ENCODE results near the gene SLC22A16. TPM values are rescaled to one million over a fixed set of nuclear protein-coding genes. Genes with fewer than 3 reads are reported as not detected.

Gene SLC22A16
- total RNA-seq, 1 experiment from 2014 or later = not detected

- TF ChIP-seq E2F4 (CRISPR knock-in tag; IDR thresholded peaks at IDR 0.05; ENCODE audit: borderline replicate concordance, low read depth) (no peak), TCF7 (CRISPR knock-in tag; IDR thresholded peaks at IDR 0.05; ENCODE audit: low read depth) (no peak), ETV6 (CRISPR knock-in tag; IDR thresholded peaks at IDR 0.05) (no peak), GABPB1 (CRISPR knock-in tag; IDR thresholded peaks at IDR 0.05) (no peak), ZNF671 (CRISPR knock-in tag; IDR thresholded peaks at IDR 0.05) (no peak), E2F5 (CRISPR knock-in tag; IDR thresholded peaks at IDR 0.05) (no peak), GTF2I (CRISPR knock-in tag; conservative IDR thresholded peaks at IDR 0.05) (no peak), CTCF (IDR thresholded peaks at IDR 0.05) (no peak), ZMAT4 (CRISPR knock-in tag; IDR thresholded peaks at IDR 0.05) (no peak)
Measured at GRCh38 chr6:110448846-110449540, 27.4 kb downstream of the SLC22A16 start (continued).

- no peak for ATAC-seq
- Mint-ChIP-seq H3K4me3 (no peak overlapping the region), H3K9me3 (no peaks in the 10 kb centered on the region)
Measured at GRCh38 chr6:110447761-110448160, 28.7 kb downstream of the SLC22A16 start.

More at GRCh38 chr6:110447761-110448160, 28.7 kb downstream of the SLC22A16 start:
- CTCF ChIA-PET = no interaction called here
- no peak overlapping the region for H3K27ac Mint-ChIP-seq
- POLR2A ChIA-PET = no interaction called here
- DNase-seq (ENCODE audit: low spot score) = no peak
- H3K27me3 Mint-ChIP-seq (ENCODE audit: low read depth) = no peaks in the 10 kb centered on the region
- TF ChIP-seq OVOL2 (CRISPR knock-in tag; IDR thresholded peaks at IDR 0.05; ENCODE audit: borderline replicate concordance) = no peak
- TF ChIP-seq MXD4 (CRISPR knock-in tag; IDR thresholded peaks at IDR 0.05; ENCODE audit: borderline replicate concordance) = no peak
- no peak for TF ChIP-seq ZSCAN18 (CRISPR knock-in tag; IDR thresholded peaks at IDR 0.05)
- TF ChIP-seq ZBTB21 (CRISPR knock-in tag; IDR thresholded peaks at IDR 0.05; ENCODE audit: borderline replicate concordance) = no peak
- no peak for TF ChIP-seq ZNF396 (CRISPR knock-in tag; IDR thresholded peaks at IDR 0.05; ENCODE audit: borderline replicate concordance)
- TF ChIP-seq JUN (CRISPR knock-in tag; IDR thresholded peaks at IDR 0.05) = no peak
- TF ChIP-seq MYBL2 (CRISPR knock-in tag; IDR thresholded peaks at IDR 0.05) = no peak
- TF ChIP-seq CTCF (IDR thresholded peaks at IDR 0.05) = no peak
- TF ChIP-seq HMGXB4 (CRISPR knock-in tag; IDR thresholded peaks at IDR 0.05) = no peak
- no peaks in the 10 kb centered on the region for H3K4me1 Mint-ChIP-seq
- H3K36me3 Mint-ChIP-seq = no peaks in the 10 kb centered on the region
